BLaER1 treated with 17β-estradiol and CSF1 and Interleukin-3, amounts not matched to agents 10 nM and 100 nM (cell line): ENCODE data around the gene EFNA3.

Experiments
- H3K27ac ChIP-seq, 11 experiments: shearing (Covaris generic); formaldehyde crosslinking; 2 replicates each; pipeline ENCODE4 v1.8.1; 2022
- H3K27me3 ChIP-seq, 11 experiments: shearing (Covaris generic); formaldehyde crosslinking; 2 replicates each; pipeline ENCODE4 v1.8.1; 2022
- H3K36me3 ChIP-seq, 11 experiments: shearing (Covaris generic); formaldehyde crosslinking; 2 replicates each; pipeline ENCODE4 v1.8.1; 2022
- H3K4me1 ChIP-seq, 10 experiments: shearing (Covaris generic); formaldehyde crosslinking; 2 replicates each; pipeline ENCODE4 v1.8.1; 2022
- H3K4me2 ChIP-seq, 11 experiments: shearing (Covaris generic); formaldehyde crosslinking; 2 replicates each; pipeline ENCODE4 v1.8.1; 2022
- H3K4me3 ChIP-seq, 10 experiments: shearing (Covaris generic); formaldehyde crosslinking; 2 replicates each; pipeline ENCODE4 v1.8.1; 2022
- H3K9ac ChIP-seq, 11 experiments: shearing (Covaris generic); formaldehyde crosslinking; 2 replicates each; pipeline ENCODE4 v1.8.1; 2022
- H3K9me3 ChIP-seq, 11 experiments: shearing (Covaris generic); formaldehyde crosslinking; replicated peaks in 1 of 11; 2 replicates each; pipeline ENCODE4 v1.8.1; 2022
- H4K20me1 ChIP-seq, 11 experiments: shearing (Covaris generic); formaldehyde crosslinking; 2 replicates each; pipeline ENCODE4 v1.8.1; 2022
- Cebpa-rat ChIP-seq, 11 experiments: shearing (Covaris generic); IDR thresholded peaks; 2 replicates each; pipeline ENCODE4 v1.8.1; 2022

The EFNA3 gene

DNA sequence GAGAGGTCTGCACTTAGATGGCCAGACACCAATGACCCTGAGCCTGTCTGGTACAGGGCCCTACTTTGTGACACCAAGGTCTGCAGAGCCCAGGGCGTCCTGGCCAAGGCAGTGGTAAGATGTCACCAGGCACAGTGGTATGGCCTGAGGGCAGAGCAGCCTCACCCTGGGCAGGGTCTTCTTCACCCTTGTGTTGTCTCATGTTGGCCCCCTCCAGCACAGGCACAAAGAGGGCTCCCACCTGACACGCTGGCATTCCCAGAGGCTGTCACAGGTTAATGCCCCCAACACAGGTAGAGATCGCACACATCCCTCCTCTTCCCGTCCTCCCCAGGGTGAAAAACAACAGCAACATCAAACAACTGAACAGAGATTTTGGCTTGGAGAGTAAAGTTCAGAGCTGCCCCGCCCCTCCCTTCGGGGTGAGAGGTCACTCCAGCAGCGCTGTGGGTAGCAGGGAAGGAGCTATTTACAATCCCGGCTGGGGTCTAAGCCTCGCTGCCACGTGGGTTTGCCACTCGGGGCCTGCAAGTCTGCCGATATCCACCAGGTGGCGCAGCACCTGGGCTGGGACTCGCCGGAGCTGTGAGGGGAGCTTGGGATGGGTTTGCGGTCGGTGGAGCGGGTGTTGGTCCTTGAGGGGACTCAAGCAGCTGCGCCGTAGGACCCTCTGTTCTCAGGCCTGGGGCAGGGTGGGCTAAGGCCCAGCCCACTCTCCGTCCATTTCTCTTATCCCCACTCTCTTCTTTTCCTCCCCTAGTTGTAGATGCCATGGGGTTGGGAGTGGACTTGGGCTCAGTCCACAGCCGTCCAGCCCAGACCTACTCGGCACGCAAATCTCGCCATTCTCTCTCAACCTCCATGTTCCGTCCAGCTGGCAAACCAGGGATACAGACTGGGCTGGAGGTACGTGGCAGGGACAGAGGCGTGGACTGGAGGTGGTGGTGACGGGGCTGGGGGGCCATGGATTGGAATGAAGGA lies 12.7 kb downstream of the EFNA3 start:
- Histone ChIP-seq H3K4me1 (peaks cover 20 to 64% (median 57%) of the 10 kb centered on the region in 10 experiments), H3K36me3 (no peaks in the 10 kb centered on the region), H3K27me3 (no peaks in the 10 kb centered on the region), H3K4me3 (no peak overlapping the region), H3K4me2 (peak overlapping the region; percentile 45 to 83 (median 56); a peak in 21 of 22 replicates), H3K9me3 (no peaks in the 10 kb centered on the region), H3K27ac (peak overlapping the region in 1 of 11 experiments; percentile 16; a peak in 2 of 22 replicates), H3K9ac (peak overlapping the region in 5 of 11 experiments; percentile 8 to 36 (median 21); a peak in 4 of 22 replicates), H4K20me1 (no peaks in the 10 kb centered on the region)
- no peak for TF ChIP-seq Cebpa-rat (IDR thresholded peaks at IDR 0.05)

DNA sequence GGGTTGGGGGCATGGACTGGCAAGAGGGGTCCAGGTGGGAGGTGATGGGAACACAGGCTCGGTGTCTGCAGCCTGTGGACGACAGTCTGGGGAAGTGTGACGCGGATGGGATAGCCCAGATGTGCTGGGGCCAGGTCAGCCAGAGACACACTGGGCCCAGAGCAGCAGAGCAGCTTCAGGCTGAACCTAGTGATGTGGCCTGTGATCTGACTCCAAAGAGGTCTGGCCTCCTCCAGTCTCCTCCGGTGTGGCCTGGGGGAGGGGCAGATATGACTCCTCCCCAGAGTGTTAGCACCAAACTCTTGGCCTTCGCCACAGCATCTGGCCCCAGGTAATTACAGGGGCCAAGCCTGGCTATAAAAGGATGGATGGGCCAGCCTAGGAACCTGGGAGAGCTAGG lies 13.5 kb downstream of the EFNA3 start:
- no peak overlapping the region for H3K4me3 ChIP-seq
- no peak overlapping the region for H3K27ac ChIP-seq
- TF ChIP-seq Cebpa-rat (IDR thresholded peaks at IDR 0.05), result no peak
- H3K9ac ChIP-seq, result 0 out of 22 replicates have a peak overlapping the region, but pooled peaks of 1 of the 11 experiments have one; percentile 13
- peak overlapping the region in 7 of 11 experiments; percentile 9 to 83 (median 72); a peak in 9 of 22 replicates for H3K4me2 ChIP-seq
- H3K9me3 ChIP-seq, result no peaks in the 10 kb centered on the region
- no peaks in the 10 kb centered on the region for H3K36me3 ChIP-seq
- no peaks in the 10 kb centered on the region for H4K20me1 ChIP-seq
- H3K4me1 ChIP-seq, result peaks cover 12 to 56% (median 50%) of the 10 kb centered on the region in 10 experiments
- H3K27me3 ChIP-seq, result no peaks in the 10 kb centered on the region

DNA sequence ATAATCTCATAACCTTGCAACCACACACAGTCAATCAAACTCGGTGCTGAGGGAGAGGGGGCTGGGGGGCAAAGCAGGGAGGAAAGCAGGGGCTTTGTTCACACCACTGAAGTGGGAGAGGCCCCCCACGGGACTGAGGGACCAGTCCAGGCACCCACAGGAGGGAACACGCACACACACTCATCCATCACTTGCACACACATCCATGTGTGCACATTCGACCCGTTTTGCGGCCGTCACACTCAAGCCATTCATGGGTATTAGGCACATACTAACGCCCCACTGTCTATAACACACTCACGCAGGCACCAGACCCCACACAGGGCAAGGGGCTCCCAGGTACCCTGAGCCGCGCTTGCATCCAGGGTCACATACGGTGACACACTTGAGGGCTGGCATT lies 14.0 kb downstream of the EFNA3 start:
- Histone ChIP-seq H3K9ac (no peak overlapping the region), H4K20me1 (no peaks in the 10 kb centered on the region), H3K27me3 (no peaks in the 10 kb centered on the region), H3K27ac (no peak overlapping the region), H3K9me3 (no peaks in the 10 kb centered on the region), H3K4me2 (peak overlapping the region in 7 of 11 experiments; percentile 66 to 83 (median 76); a peak in 6 of 22 replicates), H3K4me1 (peaks cover 10 to 51% (median 45%) of the 10 kb centered on the region in 10 experiments), H3K4me3 (no peak overlapping the region), H3K36me3 (no peaks in the 10 kb centered on the region)
- no peak for TF ChIP-seq Cebpa-rat (IDR thresholded peaks at IDR 0.05)

DNA sequence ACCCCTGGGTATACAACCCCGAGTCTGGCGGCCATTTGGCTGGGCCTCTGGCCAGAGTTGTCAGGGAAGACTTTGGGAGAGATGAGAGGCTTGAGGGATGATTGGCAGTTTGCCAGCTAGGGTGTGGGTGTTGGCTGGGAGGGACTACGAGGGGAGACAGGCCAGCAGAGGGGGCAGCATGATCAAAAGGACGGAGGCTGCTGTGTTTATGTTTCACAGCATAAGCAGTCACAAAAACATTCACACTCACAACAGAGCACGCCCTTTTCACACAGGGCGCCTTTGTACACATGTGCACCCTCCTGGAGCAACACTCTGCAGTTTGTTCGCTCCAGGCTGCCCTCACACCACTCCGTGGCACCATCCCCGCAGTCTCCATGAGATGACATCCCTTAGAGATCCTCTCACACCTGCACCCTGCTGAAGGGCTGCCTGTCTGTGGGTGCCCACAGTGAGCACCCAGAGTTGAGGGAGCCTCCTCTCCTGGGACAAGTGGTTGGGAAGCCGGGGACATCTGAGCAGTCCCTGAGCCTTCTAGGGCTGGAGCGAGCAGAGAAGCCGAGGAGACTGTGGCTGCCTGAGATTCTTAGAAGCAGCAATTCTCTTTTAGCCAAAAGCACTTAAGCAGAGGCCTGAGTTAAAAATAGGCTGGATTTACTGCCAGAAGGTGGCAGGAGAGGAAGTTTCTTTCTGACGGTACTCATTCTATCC lies 15.4 kb downstream of the EFNA3 start:
- H3K4me2 ChIP-seq, result peak overlapping the region; percentile 37 to 83 (median 72)
- peaks cover 10 to 50% (median 43%) of the 10 kb centered on the region in 10 experiments for H3K4me1 ChIP-seq

DNA sequence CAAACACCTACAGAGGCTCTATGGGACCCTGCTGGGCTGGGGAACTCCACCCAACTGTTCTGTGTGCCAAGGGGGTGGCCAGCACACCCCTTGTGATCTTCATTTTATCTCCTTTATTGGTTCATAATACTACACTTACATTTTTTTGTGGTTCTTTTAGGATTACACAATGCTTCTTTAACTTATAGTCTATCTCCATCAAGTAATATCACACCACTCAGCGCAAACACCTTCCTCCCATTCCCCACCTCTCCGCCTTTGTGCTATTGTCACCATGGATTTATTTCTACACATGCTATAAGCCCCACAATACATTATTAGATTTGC lies 15.9 kb downstream of the EFNA3 start:
- no peaks in the 10 kb centered on the region for H3K27me3 ChIP-seq
- peak overlapping the region in 3 of 11 experiments; percentile 30 to 49 (median 40); a peak in 2 of 22 replicates for H3K27ac ChIP-seq
- H4K20me1 ChIP-seq, result no peaks in the 10 kb centered on the region
- peaks cover 10 to 50% (median 43%) of the 10 kb centered on the region in 10 experiments for H3K4me1 ChIP-seq
- TF ChIP-seq Cebpa-rat (IDR thresholded peaks at IDR 0.05), result no peak; a peak in 1 of 22 replicates
- H3K36me3 ChIP-seq, result no peaks in the 10 kb centered on the region
- H3K4me3 ChIP-seq, result 0 out of 20 replicates have a peak overlapping the region, but pooled peaks of 1 of the 10 experiments have one; percentile 13
- H3K9ac ChIP-seq, result peak overlapping the region in 5 of 11 experiments; percentile 11 to 52 (median 47); a peak in 8 of 22 replicates
- H3K9me3 ChIP-seq, result no peaks in the 10 kb centered on the region
- H3K4me2 ChIP-seq, result peak overlapping the region; percentile 37 to 83 (median 72); a peak in 21 of 22 replicates

More for the DNA sequence above, 15.4 kb downstream of the EFNA3 start:
- H3K27me3 ChIP-seq, result no peaks in the 10 kb centered on the region
- no peaks in the 10 kb centered on the region for H4K20me1 ChIP-seq
- H3K4me3 ChIP-seq, result 0 out of 20 replicates have a peak overlapping the region, but pooled peaks of 1 of the 10 experiments have one; percentile 13
- H3K27ac ChIP-seq, result peak overlapping the region in 6 of 11 experiments; percentile 2 to 49 (median 35); a peak in 8 of 22 replicates
- no peaks in the 10 kb centered on the region for H3K36me3 ChIP-seq
- H3K9me3 ChIP-seq, result no peaks in the 10 kb centered on the region
- peak overlapping the region in 9 of 11 experiments; percentile 11 to 53 (median 41); a peak in 15 of 22 replicates for H3K9ac ChIP-seq
- no peak for TF ChIP-seq Cebpa-rat (IDR thresholded peaks at IDR 0.05)

DNA sequence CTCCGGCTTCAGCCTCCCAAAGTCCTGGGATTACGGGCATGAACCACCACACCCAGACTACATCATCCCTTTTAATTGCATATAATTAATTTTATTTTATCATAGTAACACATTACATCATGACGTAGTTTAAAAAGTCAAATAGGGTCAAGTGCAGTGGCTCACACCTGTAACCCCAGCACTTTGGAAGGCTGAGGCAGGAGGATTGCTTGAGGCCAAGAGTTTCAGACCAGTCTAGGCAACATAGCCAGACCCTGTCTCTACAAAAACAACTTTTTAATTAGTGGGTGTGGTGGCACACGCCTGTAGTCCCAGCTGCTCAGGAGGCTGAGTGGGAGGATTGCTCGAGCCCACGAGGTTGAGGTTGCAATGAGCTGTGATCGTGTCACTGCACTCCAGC lies 20.7 kb downstream of the EFNA3 start:
- TF ChIP-seq Cebpa-rat (IDR thresholded peaks at IDR 0.05), result no peak
- no peak overlapping the region for H3K9ac ChIP-seq
- H3K36me3 ChIP-seq, result no peaks in the 10 kb centered on the region
- no peaks in the 10 kb centered on the region for H3K27me3 ChIP-seq
- H3K4me3 ChIP-seq, result no peak overlapping the region
- peaks cover 0 to 4% (median 0%) of the 10 kb centered on the region in 11 experiments; a peak in 1 of 22 replicates for H4K20me1 ChIP-seq
- H3K9me3 ChIP-seq, result no peaks in the 10 kb centered on the region
- H3K27ac ChIP-seq, result no peak overlapping the region
- H3K4me1 ChIP-seq, result peaks cover 22 to 56% (median 42%) of the 10 kb centered on the region in 10 experiments
- peak overlapping the region in 1 of 11 experiments; percentile 21; a peak in 3 of 22 replicates for H3K4me2 ChIP-seq

DNA sequence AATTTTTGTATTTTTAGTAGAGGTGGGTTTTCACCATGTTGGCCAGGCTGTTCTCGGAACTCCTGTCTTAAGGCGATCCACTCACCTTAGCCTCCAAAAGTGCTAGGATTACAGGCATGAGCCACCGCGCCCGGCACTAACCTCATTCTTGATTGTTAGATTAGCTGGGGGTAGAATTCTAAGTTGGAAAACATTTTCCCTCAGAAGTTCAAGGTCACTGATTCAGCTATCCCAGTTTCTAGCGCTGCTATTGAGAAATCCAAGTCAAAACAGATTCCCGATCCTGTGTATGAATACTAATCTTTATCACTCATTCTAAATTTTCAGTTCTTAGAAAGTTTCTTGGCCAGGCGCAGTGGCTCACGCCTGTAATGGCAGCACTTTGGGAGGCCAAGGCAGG lies 24.7 kb downstream of the EFNA3 start:
- no peak for TF ChIP-seq Cebpa-rat (IDR thresholded peaks at IDR 0.05)
- H3K9me3 ChIP-seq, result no peaks in the 10 kb centered on the region
- peak overlapping the region in 1 of 11 experiments; percentile 20; a peak in 2 of 22 replicates for H3K9ac ChIP-seq
- H3K27ac ChIP-seq, result peak overlapping the region in 5 of 11 experiments; percentile 59 to 83 (median 73); a peak in 9 of 22 replicates
- no peak overlapping the region for H3K4me3 ChIP-seq
- H4K20me1 ChIP-seq, result peaks cover 0 to 4% (median 0%) of the 10 kb centered on the region in 11 experiments; a peak in 1 of 22 replicates
- H3K4me1 ChIP-seq, result peaks cover 29 to 78% (median 51%) of the 10 kb centered on the region in 10 experiments
- H3K4me2 ChIP-seq, result peak overlapping the region in 8 of 11 experiments; percentile 2 to 81 (median 63); a peak in 12 of 22 replicates
- no peaks in the 10 kb centered on the region for H3K36me3 ChIP-seq
- H3K27me3 ChIP-seq, result no peaks in the 10 kb centered on the region

DNA sequence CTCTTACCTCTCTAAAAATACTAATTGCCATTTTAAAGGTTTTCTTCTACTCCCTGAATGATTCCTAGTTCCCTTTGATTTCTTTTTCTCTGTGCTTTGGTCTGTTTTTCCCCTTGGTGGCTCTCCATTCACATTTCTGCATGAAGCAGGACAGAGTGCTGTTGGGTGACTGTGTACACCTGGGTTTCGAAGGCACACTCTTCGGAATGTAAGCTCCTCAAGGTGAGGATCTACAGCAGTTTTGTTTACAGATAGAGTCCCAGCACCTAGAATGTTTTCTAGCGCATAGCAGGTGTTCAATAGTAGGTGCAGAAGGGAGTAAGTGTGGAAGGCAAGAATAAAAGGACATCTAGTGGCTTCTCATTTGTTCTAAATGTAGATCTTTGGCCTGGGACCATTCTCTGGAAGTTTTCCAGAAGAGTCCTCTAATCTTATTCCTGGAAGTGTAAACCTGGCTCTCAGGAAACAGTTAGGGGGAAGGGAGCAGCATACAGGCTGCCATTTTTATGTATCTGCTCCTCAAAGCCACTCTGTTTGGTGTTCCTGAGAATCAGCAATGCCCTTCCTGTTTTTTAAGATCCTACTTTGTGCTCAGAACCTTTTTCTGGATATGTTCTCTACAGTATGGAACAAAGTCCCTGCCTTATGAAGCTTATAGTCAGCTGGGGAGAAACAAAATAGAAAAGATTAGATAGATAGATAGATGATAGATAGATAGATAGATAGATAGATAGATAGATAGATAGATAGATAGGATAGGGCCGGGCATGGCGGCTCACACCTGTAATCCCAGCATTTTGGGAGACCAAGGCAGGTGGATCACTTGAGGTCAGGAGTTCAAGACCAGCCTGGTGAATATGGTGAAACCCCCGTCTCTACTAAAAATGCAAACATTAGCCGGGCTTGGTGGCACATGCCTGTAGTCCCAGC lies 26.2 kb downstream of the EFNA3 start:
- H3K4me1 ChIP-seq, result peaks cover 31 to 70% (median 55%) of the 10 kb centered on the region in 10 experiments
- H4K20me1 ChIP-seq, result peaks cover 0 to 4% (median 0%) of the 10 kb centered on the region in 11 experiments; a peak in 1 of 22 replicates
- no peaks in the 10 kb centered on the region for H3K36me3 ChIP-seq
- H3K9me3 ChIP-seq, result no peaks in the 10 kb centered on the region
- no peak for TF ChIP-seq Cebpa-rat (IDR thresholded peaks at IDR 0.05)
- H3K4me3 ChIP-seq, result no peak overlapping the region
- no peaks in the 10 kb centered on the region for H3K27me3 ChIP-seq
- no peak overlapping the region for H3K27ac ChIP-seq
- peak overlapping the region in 5 of 11 experiments; percentile 20 to 81 (median 66); a peak in 8 of 22 replicates for H3K4me2 ChIP-seq
- no peak overlapping the region for H3K9ac ChIP-seq
